ENCODE results near the gene AKR1D1. TPM values are rescaled to one million over a fixed set of nuclear protein-coding genes. Genes with fewer than 3 reads are reported as not detected.
A peak's percentile ranks its signal among the peaks of the same experiment; 100 is the strongest.

The AKR1D1 gene

DNA sequence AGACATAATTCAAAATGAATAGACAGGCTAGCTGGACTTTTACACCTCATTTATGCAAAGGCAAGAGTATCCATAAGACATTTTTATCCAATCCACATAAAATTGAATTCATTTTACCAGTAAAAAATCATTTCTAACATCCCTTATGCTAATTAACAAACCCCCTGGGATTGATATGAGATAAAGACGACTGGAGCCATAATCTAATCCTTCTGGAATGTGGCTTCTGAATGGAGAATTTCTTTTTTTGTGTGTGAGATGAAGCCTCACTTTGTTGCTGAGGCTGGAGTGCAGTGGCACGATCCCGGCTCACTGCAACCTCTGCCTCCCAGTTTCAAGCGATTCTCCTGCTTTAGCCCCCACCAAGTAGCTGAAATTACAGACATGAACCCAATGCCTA is 90.4 kb downstream of the AKR1D1 start:
- H3K27ac ChIP-seq (replicated peaks; ENCODE audit: low read length) = no peak overlapping the region
- no peak overlapping the region for H4K91ac ChIP-seq (ENCODE audit: low read depth, low read length, poor library complexity)
- H3K4me1 ChIP-seq (ENCODE audit: control insufficient read depth in 2 of 2, insufficient read depth in 1 of 2, low read depth in 1 of 2, low read length in 2 of 2) = peaks cover 17 to 36% of the 10 kb centered on the region in 2 donors
- no peak overlapping the region for H3K4me3 ChIP-seq (ENCODE audit: low read length in 2 of 2)
- no peak overlapping the region for H3K18ac ChIP-seq (ENCODE audit: low read length)
- DNase-seq (ENCODE audit: low spot score) = no peak
- no peak overlapping the region for H3K14ac ChIP-seq (ENCODE audit: low read length)
- no peak overlapping the region for H3K4ac ChIP-seq (ENCODE audit: low read length)
- no peak overlapping the region for H2AFZ ChIP-seq (ENCODE audit: low read length)
- H2BK12ac ChIP-seq (ENCODE audit: low read length) = no peak overlapping the region
- no peak overlapping the region for H2BK15ac ChIP-seq (ENCODE audit: low read length)
- H3K23ac ChIP-seq (ENCODE audit: low read depth, low read length, poor library complexity) = no peak overlapping the region
- H2BK5ac ChIP-seq (ENCODE audit: low read length) = no peak overlapping the region
- no peaks in the 10 kb centered on the region for H3K36me3 ChIP-seq (replicated peaks in 1 of 2; ENCODE audit: control insufficient read depth in 2 of 2, insufficient read depth in 2 of 2, low read length in 2 of 2)
- H3K4me2 ChIP-seq (ENCODE audit: insufficient read depth, low read length, poor library complexity, severe bottlenecking) = no peak overlapping the region
- no peak overlapping the region for H4K8ac ChIP-seq (ENCODE audit: low read depth, low read length)
- H3K9me3 ChIP-seq (replicated peaks in 1 of 2; ENCODE audit: control insufficient read depth in 2 of 2, insufficient read depth in 1 of 2, low read depth in 1 of 2, low read length in 2 of 2) = peaks cover 6 to 50% of the 10 kb centered on the region in 2 donors
- H2BK120ac ChIP-seq (ENCODE audit: low read depth, low read length) = no peak overlapping the region
- no CpG with 5 or more reads among the region's 4 CpGs for WGBS, 2 donors (ENCODE audit: extremely low coverage in 2 of 2, insufficient read length in 2 of 2, insufficient replicate concordance in 1 of 2)
- H3K9ac ChIP-seq (ENCODE audit: low read depth, low read length, poor library complexity) = no peak overlapping the region
- no peak overlapping the region for H2AK5ac ChIP-seq (ENCODE audit: low read depth, low read length)
- no peaks in the 10 kb centered on the region for H3K79me1 ChIP-seq (ENCODE audit: low read depth, low read length)
- no peaks in the 10 kb centered on the region for H3K27me3 ChIP-seq (ENCODE audit: control insufficient read depth in 3 of 3, insufficient read depth in 3 of 3, low read depth in 1 of 3, low read length in 3 of 3)

DNA sequence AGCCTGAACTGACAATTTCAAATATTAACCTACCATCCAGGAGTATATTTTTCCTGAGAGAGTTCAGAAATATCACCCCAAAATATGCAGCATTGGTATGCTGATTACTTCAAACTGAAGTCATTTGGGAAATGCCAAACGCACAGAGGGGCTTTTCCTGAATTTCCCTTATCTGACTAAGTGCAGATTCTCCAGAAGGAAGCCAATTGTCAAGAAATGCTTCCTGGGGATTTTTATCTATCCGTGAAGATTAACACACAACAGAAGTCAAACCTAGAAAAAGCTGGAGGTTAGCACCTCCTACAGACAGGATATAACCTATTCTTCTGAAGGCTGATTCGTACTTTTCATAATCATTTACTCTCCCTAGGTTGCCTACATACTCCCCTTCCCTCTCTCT is 91.0 kb downstream of the AKR1D1 start:
- peak overlapping the region; percentile 50 for H3K18ac ChIP-seq (ENCODE audit: low read length)
- peaks cover 6 to 50% of the 10 kb centered on the region in 2 donors for H3K9me3 ChIP-seq (replicated peaks in 1 of 2; ENCODE audit: control insufficient read depth in 2 of 2, insufficient read depth in 1 of 2, low read depth in 1 of 2, low read length in 2 of 2)
- no CpG with 5 or more reads among the region's 3 CpGs for WGBS, 2 donors (ENCODE audit: extremely low coverage in 2 of 2, insufficient read length in 2 of 2, insufficient replicate concordance in 1 of 2)
- no peaks in the 10 kb centered on the region for H3K27me3 ChIP-seq (ENCODE audit: control insufficient read depth in 3 of 3, insufficient read depth in 3 of 3, low read depth in 1 of 3, low read length in 3 of 3)
- H2BK12ac ChIP-seq (ENCODE audit: low read length) = no peak overlapping the region
- H3K4me2 ChIP-seq (ENCODE audit: insufficient read depth, low read length, poor library complexity, severe bottlenecking) = no peak overlapping the region
- H3K23ac ChIP-seq (ENCODE audit: low read depth, low read length, poor library complexity) = no peak overlapping the region
- H3K36me3 ChIP-seq (replicated peaks in 1 of 2; ENCODE audit: control insufficient read depth in 2 of 2, insufficient read depth in 2 of 2, low read length in 2 of 2) = no peaks in the 10 kb centered on the region
- H2BK5ac ChIP-seq (ENCODE audit: low read length) = no peak overlapping the region
- H2AK5ac ChIP-seq (ENCODE audit: low read depth, low read length) = no peak overlapping the region
- H4K91ac ChIP-seq (ENCODE audit: low read depth, low read length, poor library complexity) = no peak overlapping the region
- H4K8ac ChIP-seq (ENCODE audit: low read depth, low read length) = no peak overlapping the region
- no peak overlapping the region for H2BK120ac ChIP-seq (ENCODE audit: low read depth, low read length)
- no peak overlapping the region for H3K14ac ChIP-seq (ENCODE audit: low read length)
- H3K4me1 ChIP-seq (ENCODE audit: control insufficient read depth in 2 of 2, insufficient read depth in 1 of 2, low read depth in 1 of 2, low read length in 2 of 2) = peaks cover 14 to 30% of the 10 kb centered on the region in 2 donors
- no peak overlapping the region for H3K4me3 ChIP-seq (ENCODE audit: low read length in 2 of 2)
- H3K79me1 ChIP-seq (ENCODE audit: low read depth, low read length) = no peaks in the 10 kb centered on the region
- no peak overlapping the region for H3K9ac ChIP-seq (ENCODE audit: low read depth, low read length, poor library complexity)
- peak overlapping the region; percentile 8 for H3K27ac ChIP-seq (replicated peaks; ENCODE audit: low read length)
- H2BK15ac ChIP-seq (ENCODE audit: low read length) = no peak overlapping the region
- no peak overlapping the region for H2AFZ ChIP-seq (ENCODE audit: low read length)
- DNase-seq (ENCODE audit: low spot score) = no peak
- no peak overlapping the region for H3K4ac ChIP-seq (ENCODE audit: low read length)

DNA sequence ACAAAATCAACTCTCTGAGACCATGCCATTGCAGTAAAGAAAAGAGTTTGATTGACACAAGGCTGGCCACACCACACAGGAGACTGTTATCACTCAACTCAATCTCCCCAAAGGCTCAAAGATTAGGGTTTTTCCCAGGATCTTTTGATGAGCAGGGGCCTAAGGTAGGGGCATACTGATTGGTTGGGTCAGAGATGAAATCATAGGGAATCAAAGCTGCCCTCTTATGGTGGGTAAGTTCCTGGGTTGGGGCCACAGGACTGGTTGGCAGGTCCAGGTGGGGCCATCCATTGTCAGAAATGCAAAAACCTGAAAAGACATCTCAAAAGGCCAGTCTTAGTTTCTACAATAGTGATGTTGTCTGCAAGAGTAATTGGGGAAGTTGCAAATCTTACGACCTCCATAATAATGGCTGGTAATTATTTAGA is 91.6 kb downstream of the AKR1D1 start:
- Histone ChIP-seq H3K4ac (ENCODE audit: low read length) (no peak overlapping the region), H4K8ac (ENCODE audit: low read depth, low read length) (no peak overlapping the region), H3K4me3 (ENCODE audit: low read length in 2 of 2) (no peak overlapping the region), H2BK12ac (ENCODE audit: low read length) (no peak overlapping the region), H3K18ac (ENCODE audit: low read length) (no peak overlapping the region), H3K14ac (ENCODE audit: low read length) (no peak overlapping the region), H3K79me1 (ENCODE audit: low read depth, low read length) (no peaks in the 10 kb centered on the region), H3K9ac (ENCODE audit: low read depth, low read length, poor library complexity) (no peak overlapping the region), H3K4me1 (ENCODE audit: control insufficient read depth in 2 of 2, insufficient read depth in 1 of 2, low read depth in 1 of 2, low read length in 2 of 2) (peaks cover 14 to 28% of the 10 kb centered on the region in 2 donors), H2AFZ (ENCODE audit: low read length) (no peak overlapping the region), H3K23ac (ENCODE audit: low read depth, low read length, poor library complexity) (no peak overlapping the region), H3K27ac (replicated peaks; ENCODE audit: low read length) (peak overlapping the region; percentile 40), H2AK5ac (ENCODE audit: low read depth, low read length) (no peak overlapping the region), H4K91ac (ENCODE audit: low read depth, low read length, poor library complexity) (no peak overlapping the region), H2BK15ac (ENCODE audit: low read length) (no peak overlapping the region), H2BK5ac (ENCODE audit: low read length) (no peak overlapping the region), H3K9me3 (replicated peaks in 1 of 2; ENCODE audit: control insufficient read depth in 2 of 2, insufficient read depth in 1 of 2, low read depth in 1 of 2, low read length in 2 of 2) (peaks cover 6 to 50% of the 10 kb centered on the region in 2 donors), H3K27me3 (ENCODE audit: control insufficient read depth in 3 of 3, insufficient read depth in 3 of 3, low read depth in 1 of 3, low read length in 3 of 3) (no peaks in the 10 kb centered on the region), H3K36me3 (replicated peaks in 1 of 2; ENCODE audit: control insufficient read depth in 2 of 2, insufficient read depth in 2 of 2, low read length in 2 of 2) (no peaks in the 10 kb centered on the region), H2BK120ac (ENCODE audit: low read depth, low read length) (no peak overlapping the region), H3K4me2 (ENCODE audit: insufficient read depth, low read length, poor library complexity, severe bottlenecking) (no peak overlapping the region)
- no peak for DNase-seq (ENCODE audit: low spot score)
- WGBS, 2 donors (ENCODE audit: extremely low coverage in 2 of 2, insufficient read length in 2 of 2, insufficient replicate concordance in 1 of 2) = no CpG with 5 or more reads among the region's 1 CpG

Small RNA genes lying within 50 kb of the gene (small RNA-seq; reads per million reads assigned to genes)
- gene AC024082.2 (ENCODE audit: insufficient read depth) = not detected
- gene RN7SKP223 (ENCODE audit: insufficient read depth) = not detected
